Right cardiac atrium (tissue), 5 donors: ENCODE results near the gene RTEL1. TPM values are rescaled to one million over a fixed set of nuclear protein-coding genes. Genes with fewer than 3 reads are reported as not detected.
"Not testable (repeated sequence)": the region's sequence is repeated elsewhere in the genome, so short reads cannot be mapped to it uniquely, and the experiment has no call there.

Experiments
- ATAC-seq, 2 donors: fragments of 200-7000 bp; cut with Tn5 transposase; one replicate each; pipeline versions ENCODE4 v1.8.0 to v1.9.1; 2020; ENCODE audit warnings: moderate library complexity in 2 of 2, mild to moderate bottlenecking in 1 of 2
- DNase-seq, 3 donors: peaks; one replicate each; pipeline ENCODE4 v3.0.0-alpha.2; 2020
- H3K27ac ChIP-seq: one replicate; pipeline ENCODE4 v1.5.1; 2013; ENCODE audit warnings: mild to moderate bottlenecking, low read length, control low read depth, moderate library complexity
- H3K27me3 ChIP-seq: one replicate; pipeline ENCODE4 v1.6.1; 2013; ENCODE audit not compliant: control insufficient read depth, insufficient read depth
- H3K4me1 ChIP-seq: one replicate; pipeline ENCODE4 v1.6.1; 2013; ENCODE audit warnings: low read length; ENCODE audit not compliant: control insufficient read depth, insufficient read depth
- H3K4me3 ChIP-seq: one replicate; pipeline ENCODE4 v1.5.1; 2013; ENCODE audit warnings: low read length, control low read depth
- H3K9me3 ChIP-seq: one replicate; pipeline ENCODE4 v1.6.1; 2013; ENCODE audit warnings: low read length; ENCODE audit not compliant: control insufficient read depth
- WGBS: extraction: QIAGEN DNeasy Blood & Tissue Kit; methylation state at CpG from one replicate; pipeline ENCODE4 v1.1.7; 2013; 5-methylcytosine and 5-hydroxymethylcytosine counted together
- intact Hi-C, 4 donors: fragments of 100-400 bp; cut with DNase I; formaldehyde crosslinking; loops; one replicate each; pipeline versions ENCODE4 v1.11.0 to v1.14.0; 2022 to 2023
- polyA plus RNA-seq: library from polyadenylated mRNA; stranded (reverse); fragments of 200-250 nt; gene quantifications from one replicate; pipeline ENCODE4 v1.2.3, GENCODE V29; 2013
- total RNA-seq, 4 donors: library from RNA; stranded (reverse); fragmentation: NEBNext Ultra II Directional; extraction: Animal tissue kit (Norgen Biotek cat#: 25700); gene quantifications; one replicate each; pipeline ENCODE4 v1.2.1, GENCODE V29; 2021
- donor health status: healthy with polysubstance abuse.
- donor health status: DM: no; HTN: yes; CAD: no.
- donor health status: DM: no; HTN: no; CAD: no.
- donor health status: DM: no; HTN: yes; CAD: no; lungs with severe emphysema.
- donor health status: DM: yes; HTN: yes; CAD: no.

Gene RTEL1
- total and polyA plus RNA-seq, 5 donors = 7.7 to 14.8 (median 13.3) TPM

DNA sequence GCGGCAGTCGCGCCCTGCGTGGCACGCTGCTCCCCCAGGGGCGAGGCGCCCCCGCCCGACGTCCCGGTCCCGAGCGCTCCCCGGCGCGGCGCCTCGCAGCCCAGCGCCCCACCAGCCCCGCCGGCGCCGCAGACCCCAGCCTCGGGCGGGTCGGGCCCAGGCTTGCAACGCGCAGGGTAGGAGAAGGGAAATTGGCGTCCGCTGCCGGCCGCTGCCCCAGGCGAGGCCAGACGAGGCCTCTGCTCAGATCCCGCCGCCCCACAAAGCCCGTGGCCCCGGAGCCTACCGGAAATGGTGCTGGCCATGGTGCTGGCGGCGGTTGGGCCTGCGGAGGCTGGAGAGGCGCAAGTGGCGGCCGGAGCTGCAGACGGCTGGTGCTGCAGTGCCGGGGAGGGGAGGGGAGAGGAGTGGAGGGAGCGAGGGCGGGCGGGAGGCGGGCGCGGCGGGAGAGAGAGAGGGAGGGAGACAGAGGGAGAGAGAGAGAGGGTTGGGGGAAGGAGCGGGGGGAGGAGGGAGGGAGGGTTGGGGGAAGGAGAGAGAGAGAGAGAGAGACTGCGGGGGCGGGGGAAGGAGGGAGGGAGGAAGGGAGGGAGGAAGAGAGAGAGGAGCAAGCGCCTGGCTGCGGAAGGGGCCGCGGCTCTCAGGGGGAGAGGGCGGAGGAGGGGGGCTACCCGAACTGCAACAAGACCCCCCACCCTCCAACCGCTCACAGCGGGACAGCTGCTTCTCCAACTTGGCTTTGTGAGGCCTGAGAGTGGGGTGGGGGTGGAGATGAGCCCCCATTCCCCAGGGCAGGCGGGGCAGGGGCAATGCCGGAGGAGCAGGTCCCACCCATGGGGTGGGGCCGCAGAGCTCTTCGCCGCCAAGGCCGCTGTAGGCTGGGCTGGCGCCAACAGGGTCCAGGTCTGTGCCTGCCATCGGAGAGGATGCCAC is 4.8 kb upstream of the RTEL1 start, which contains the start of gene STMN3:
TSS of gene STMN3 (minus strand) at position 384 of the 933 bp plus-strand sequence. CDS start at position 305, 79 bp downstream.
- H3K4me1 ChIP-seq = no peaks in the 10 kb centered on the region
- peak within 1 kb of the TSS; percentile 31 for H3K27ac ChIP-seq
- H3K9me3 ChIP-seq = no peaks in the 10 kb centered on the region
- H3K27me3 ChIP-seq = no peaks in the 10 kb centered on the region
- DNase-seq = peak; percentile 87 to 96 (median 96)
- WGBS = under 1% methylated on average over 70 of the region's 73 CpGs
- intact Hi-C loops = loop anchor here in 1 of 4 donors (10.0 kb wide), 1 partner anchor 321 kb away; the partner anchor contains the start of gene SAMD10
- peak within 1 kb of the TSS; percentile 52 for H3K4me3 ChIP-seq
- peak; percentile 71 to 82 for ATAC-seq

- H3K4me3 ChIP-seq = no peak overlapping the region
- WGBS = 49% methylated on average over 15 of the region's 15 CpGs
- intact Hi-C loops = loop anchor here in 1 of 4 donors (10.0 kb wide), 1 partner anchor 321 kb away; the partner anchor contains the start of gene SAMD10
Observed at GRCh38 chr20:63653974-63654668, 4.0 kb upstream of the RTEL1 start.

DNA sequence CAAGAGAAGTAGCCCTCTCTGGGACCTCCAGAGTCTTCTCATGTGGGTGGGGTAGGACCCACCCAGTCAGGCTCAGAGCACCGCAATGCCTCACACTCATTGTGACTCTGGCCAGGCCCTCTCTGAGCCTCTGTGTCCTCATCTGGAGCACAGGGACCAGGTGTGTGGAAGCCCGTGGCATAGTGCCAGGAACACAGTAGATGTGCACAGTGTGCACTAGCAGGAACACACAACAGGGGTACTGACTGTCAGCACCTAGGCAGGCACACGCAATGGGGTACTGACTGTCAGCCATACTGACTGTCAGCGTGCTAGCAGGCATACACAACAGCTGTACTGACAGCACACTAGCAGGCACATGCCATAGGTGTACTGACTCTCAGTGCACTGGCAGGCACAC is 2.9 kb upstream of the RTEL1 start:
- Histone ChIP-seq H3K27ac (no peak overlapping the region), H3K27me3 (no peaks in the 10 kb centered on the region), H3K4me3 (no peak overlapping the region), H3K9me3 (no peaks in the 10 kb centered on the region), H3K4me1 (peaks cover 6% of the 10 kb centered on the region)
- no peak for ATAC-seq
- 85% methylated on average over 4 of the region's 4 CpGs for WGBS
- DNase-seq = no peak
- intact Hi-C loops = loop anchor here in 1 of 4 donors (10.0 kb wide), 1 partner anchor 320 kb away; the partner anchor contains the start of gene SAMD10

More at GRCh38 chr20:63653974-63654668, 4.0 kb upstream of the RTEL1 start:
- DNase-seq (no peak), ATAC-seq (no peak)
- Histone ChIP-seq H3K27ac (no peak overlapping the region), H3K27me3 (no peaks in the 10 kb centered on the region), H3K9me3 (no peaks in the 10 kb centered on the region), H3K4me1 (peaks cover 2% of the 10 kb centered on the region)

DNA sequence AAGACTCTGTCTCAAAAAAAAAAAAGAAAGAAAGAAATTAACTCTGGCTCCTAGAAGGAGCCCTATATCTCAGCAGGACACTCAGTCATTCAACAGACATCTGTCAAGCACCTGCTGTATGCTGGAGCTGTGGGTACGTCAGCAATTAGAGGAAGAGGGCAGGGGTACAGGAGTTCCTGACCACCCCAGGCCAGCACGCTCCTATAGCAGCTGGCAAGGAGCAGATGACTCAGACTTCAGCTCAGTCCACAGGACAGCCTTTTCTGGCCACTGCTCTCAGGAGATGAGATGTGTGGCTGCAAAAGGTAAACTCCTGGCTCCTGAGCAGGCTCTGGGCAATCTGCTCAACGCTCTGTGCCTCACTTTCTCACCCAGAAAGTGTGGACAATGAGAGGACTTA is 1.7 kb upstream of the RTEL1 start:
- no peaks in the 10 kb centered on the region for H3K27me3 ChIP-seq
- 94% methylated on average over 3 of the region's 3 CpGs for WGBS
- intact Hi-C loops = loop anchor here in 1 of 4 donors (10.0 kb wide), 1 partner anchor 318 kb away; the partner anchor contains the start of gene SAMD10
- no peaks in the 10 kb centered on the region for H3K9me3 ChIP-seq
- H3K27ac ChIP-seq = no peak overlapping the region
- no peak overlapping the region for H3K4me3 ChIP-seq
- no peak for ATAC-seq
- no peak for DNase-seq
- peaks cover 6% of the 10 kb centered on the region for H3K4me1 ChIP-seq

GRCh38 chr20:63657260-63657936 is 714 bp upstream of the RTEL1 start:
- H3K9me3 ChIP-seq = no peaks in the 10 kb centered on the region
- WGBS = 44% methylated on average over 31 of the region's 31 CpGs
- ATAC-seq = no peak
- intact Hi-C loops = loop anchor here in 1 of 4 donors (10.0 kb wide), 1 partner anchor 317 kb away; the partner anchor contains the start of gene SAMD10
- no peaks in the 10 kb centered on the region for H3K27me3 ChIP-seq
- peak overlapping the region; percentile 80 for H3K4me3 ChIP-seq
- no peak for DNase-seq
- peak overlapping the region; percentile 61 for H3K27ac ChIP-seq
- H3K4me1 ChIP-seq = peaks cover 6% of the 10 kb centered on the region

DNA sequence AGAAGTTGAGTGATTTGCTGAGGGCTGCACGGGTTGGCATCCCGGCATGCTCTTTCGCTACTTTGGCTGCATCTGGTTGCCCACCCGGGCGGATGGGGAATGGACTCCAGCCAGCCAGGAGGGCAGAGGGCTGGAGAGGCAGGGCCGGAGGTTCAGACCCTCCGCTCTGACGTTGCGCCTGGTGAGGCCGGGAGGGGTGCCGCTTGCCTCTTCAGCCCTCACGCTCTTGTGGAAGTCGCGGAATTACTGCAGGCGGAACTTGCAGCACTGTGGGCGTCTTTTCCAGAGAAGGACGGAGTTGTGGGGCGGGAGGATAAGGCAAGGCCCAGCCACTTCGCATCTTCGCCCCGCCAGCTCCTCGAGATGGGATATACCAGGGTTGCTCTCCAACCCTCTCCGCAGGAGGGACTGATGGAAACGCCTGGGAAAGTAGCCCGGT is 656 bp downstream of the RTEL1 start:
- intact Hi-C loops = loop anchor here in 1 of 4 donors (10.0 kb wide), 1 partner anchor 316 kb away; the partner anchor contains the start of gene SAMD10
- H3K27me3 ChIP-seq = no peaks in the 10 kb centered on the region
- peak in 2 of 3 donors; percentile 58 to 81 for DNase-seq
- H3K4me3 ChIP-seq = peak overlapping the region; percentile 80
- peaks cover 6% of the 10 kb centered on the region for H3K4me1 ChIP-seq
- 1% methylated on average over 25 of the region's 25 CpGs for WGBS
- H3K27ac ChIP-seq = peak overlapping the region; percentile 76
- H3K9me3 ChIP-seq = no peaks in the 10 kb centered on the region
- ATAC-seq = peak; percentile 42 to 51

GRCh38 chr20:63659370-63659769 is 1.3 kb downstream of the RTEL1 start:
- H3K27ac ChIP-seq = peak overlapping the region; percentile 14
- intact Hi-C loops = loop anchor here in 1 of 4 donors (10.0 kb wide), 1 partner anchor 315 kb away; the partner anchor contains the start of gene SAMD10
- peaks cover 6% of the 10 kb centered on the region for H3K4me1 ChIP-seq
- H3K9me3 ChIP-seq = no peaks in the 10 kb centered on the region
- no peaks in the 10 kb centered on the region for H3K27me3 ChIP-seq
- H3K4me3 ChIP-seq = peak overlapping the region; percentile 80
- ATAC-seq = no peak
- 65% methylated on average over 13 of the region's 13 CpGs for WGBS
- DNase-seq = peak in 1 of 3 donors; percentile 53

DNA sequence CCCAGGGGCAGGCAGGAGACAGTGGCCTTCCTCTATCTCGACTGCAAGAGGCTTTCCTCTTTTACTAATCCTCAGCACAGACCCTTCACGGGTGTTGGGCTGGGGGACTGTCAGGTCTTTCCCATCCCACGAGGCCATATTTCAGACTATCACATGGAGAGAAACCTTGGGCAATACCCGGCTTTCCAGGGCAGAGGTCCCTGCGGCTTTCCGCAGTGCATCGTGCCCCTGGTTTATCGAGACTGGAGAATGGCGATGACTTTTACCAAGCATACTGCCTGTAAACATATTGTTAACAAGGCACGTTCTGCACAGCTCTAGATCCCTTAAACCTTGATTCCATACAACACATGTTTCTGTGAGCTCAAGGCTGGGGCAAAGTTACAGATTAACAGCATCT is 2.1 kb downstream of the RTEL1 start:
- H3K4me3 ChIP-seq, H3K27ac ChIP-seq, H3K9me3 ChIP-seq, H3K27me3 ChIP-seq, H3K4me1 ChIP-seq, DNase-seq, intact Hi-C loops, ATAC-seq: not testable (repeated sequence)
- WGBS = 86% methylated on average over 10 of the region's 10 CpGs

- WGBS = 83% methylated on average over 8 of the region's 8 CpGs
- H3K4me3 ChIP-seq = no peak overlapping the region
- DNase-seq = no peak
- H3K27ac ChIP-seq = no peak overlapping the region
- H3K27me3 ChIP-seq = no peaks in the 10 kb centered on the region
- ATAC-seq = no peak
- H3K9me3 ChIP-seq = no peaks in the 10 kb centered on the region
- intact Hi-C loops = no loop called here
- peaks cover 6% of the 10 kb centered on the region for H3K4me1 ChIP-seq
Observed at GRCh38 chr20:63660622-63661021, 2.5 kb downstream of the RTEL1 start.

GRCh38 chr20:63661108-63661507 is 3.0 kb downstream of the RTEL1 start:
- DNase-seq (peak in 1 of 3 donors; percentile 45), ATAC-seq (no peak)
- intact Hi-C loops = no loop called here
- Histone ChIP-seq H3K4me3 (no peak overlapping the region), H3K27ac (no peak overlapping the region), H3K4me1 (peaks cover 6% of the 10 kb centered on the region), H3K9me3 (no peaks in the 10 kb centered on the region), H3K27me3 (no peaks in the 10 kb centered on the region)
- 95% methylated on average over 22 of the region's 22 CpGs for WGBS
